B cell (primary cell): ENCODE measurements around the gene PPP2R2C.

Experiments
- CTCF ChIP-seq: fragments of 200-600 bp; IDR thresholded peaks from one replicate; pipeline ENCODE4 v1.8.0; 2022; ENCODE audit warnings: antibody characterized with exemption, mild to moderate bottlenecking
- EZH2 ChIP-seq: IDR thresholded peaks from 2 replicates; pipeline ENCODE4 v1.6.1; 2012; ENCODE audit warnings: borderline replicate concordance, low read depth, mild to moderate bottlenecking, moderate library complexity, low read length; ENCODE audit not compliant: insufficient read depth, poor library complexity, severe bottlenecking

GRCh38 chr4:6293097-6293445 is 179.3 kb downstream of the PPP2R2C start:
- no peak for TF ChIP-seq CTCF
- no peak for TF ChIP-seq EZH2
